ENCODE results near the gene IL13RA2.
A peak's percentile ranks its signal among the peaks of the same experiment; 100 is the strongest.

The IL13RA2 gene

GRCh38 chrX:115013705-115014104 lies 3.7 kb downstream of the IL13RA2 start:
- Histone ChIP-seq H2BK15ac (ENCODE audit: low read depth, poor library complexity, severe bottlenecking) (no peak overlapping the region), H3K79me1 (replicated peaks; ENCODE audit: low read length, poor library complexity, severe bottlenecking) (no peaks in the 10 kb centered on the region), H4K8ac (ENCODE audit: low read length) (no peak overlapping the region), H2AFZ (ENCODE audit: low read depth, low read length) (no peak overlapping the region), H3K18ac (ENCODE audit: low read depth in 1 of 2, low read length in 2 of 2) (no peak overlapping the region), H3K27me3 (ENCODE audit: control insufficient read depth in 1 of 2, insufficient read depth in 1 of 2, low read length in 2 of 2) (no peaks in the 10 kb centered on the region), H3K4me2 (ENCODE audit: low read length, poor library complexity, severe bottlenecking) (no peak overlapping the region), H2BK5ac (ENCODE audit: low read depth, low read length, poor library complexity, severe bottlenecking) (no peak overlapping the region), H3K4ac (ENCODE audit: low read depth in 1 of 2, low read length in 2 of 2) (no peak overlapping the region), H3K14ac (ENCODE audit: low read length in 2 of 2) (no peak overlapping the region), H3K9me3 (ENCODE audit: control insufficient read depth, low read length) (no peaks in the 10 kb centered on the region), H3K4me1 (ENCODE audit: control insufficient read depth, insufficient read depth, low read depth, low read length) (no peaks in the 10 kb centered on the region), H3K36me3 (ENCODE audit: control insufficient read depth in 1 of 2, insufficient read depth in 2 of 2, low read depth in 1 of 2, low read length in 2 of 2) (peaks cover 0 to 72% of the 10 kb centered on the region in 2 experiments), H3K27ac (ENCODE audit: low read length, poor library complexity, severe bottlenecking) (no peak overlapping the region), H3K9ac (ENCODE audit: low read length) (peak overlapping the region; percentile 30), H3K4me3 (ENCODE audit: insufficient read depth in 1 of 2, low read depth in 1 of 2, low read length in 2 of 2) (no peak overlapping the region), H3K23ac (ENCODE audit: low read length in 2 of 2) (no peak overlapping the region), H2BK12ac (ENCODE audit: low read length in 2 of 2) (no peak overlapping the region), H4K91ac (ENCODE audit: low read length) (no peak overlapping the region), H2BK120ac (ENCODE audit: low read depth, low read length) (no peak overlapping the region), H2AK5ac (ENCODE audit: low read length, severe bottlenecking) (no peak overlapping the region)
- DNase-seq = peak; percentile 21
- no CpG with 5 or more reads among the region's 3 CpGs for WGBS

- Histone ChIP-seq H3K9me3 (ENCODE audit: control insufficient read depth, low read length) (peaks cover 5% of the 10 kb centered on the region), H3K9ac (ENCODE audit: low read length) (no peak overlapping the region), H2BK5ac (ENCODE audit: low read depth, low read length, poor library complexity, severe bottlenecking) (no peak overlapping the region), H3K18ac (ENCODE audit: low read depth in 1 of 2, low read length in 2 of 2) (no peak overlapping the region), H3K4me3 (ENCODE audit: insufficient read depth in 1 of 2, low read depth in 1 of 2, low read length in 2 of 2) (no peak overlapping the region), H2BK12ac (ENCODE audit: low read length in 2 of 2) (no peak overlapping the region), H4K91ac (ENCODE audit: low read length) (no peak overlapping the region), H3K4ac (ENCODE audit: low read depth in 1 of 2, low read length in 2 of 2) (no peak overlapping the region), H3K14ac (ENCODE audit: low read length in 2 of 2) (no peak overlapping the region), H2AFZ (ENCODE audit: low read depth, low read length) (no peak overlapping the region), H3K27ac (ENCODE audit: low read length, poor library complexity, severe bottlenecking) (no peak overlapping the region), H3K36me3 (ENCODE audit: control insufficient read depth in 1 of 2, insufficient read depth in 2 of 2, low read depth in 1 of 2, low read length in 2 of 2) (peaks cover 0 to 86% of the 10 kb centered on the region in 2 experiments), H3K79me1 (replicated peaks; ENCODE audit: low read length, poor library complexity, severe bottlenecking) (no peaks in the 10 kb centered on the region), H3K4me2 (ENCODE audit: low read length, poor library complexity, severe bottlenecking) (no peak overlapping the region), H3K4me1 (ENCODE audit: control insufficient read depth, insufficient read depth, low read depth, low read length) (no peaks in the 10 kb centered on the region), H3K27me3 (ENCODE audit: control insufficient read depth in 1 of 2, insufficient read depth in 1 of 2, low read length in 2 of 2) (peaks cover 0 to 4% of the 10 kb centered on the region in 2 experiments), H3K23ac (ENCODE audit: low read length in 2 of 2) (no peak overlapping the region), H2AK5ac (ENCODE audit: low read length, severe bottlenecking) (no peak overlapping the region), H2BK120ac (ENCODE audit: low read depth, low read length) (no peak overlapping the region), H4K8ac (ENCODE audit: low read length) (no peak overlapping the region), H2BK15ac (ENCODE audit: low read depth, poor library complexity, severe bottlenecking) (no peak overlapping the region)
- WGBS = 100% methylated on average over 1 of the region's 1 CpG
- DNase-seq = no peak
These were observed 6.0 kb downstream of the IL13RA2 start for GRCh38 chrX:115011428-115011827.

- H2BK5ac ChIP-seq (ENCODE audit: low read depth, low read length, poor library complexity, severe bottlenecking) = no peak overlapping the region
These were observed 17.5 kb downstream of the IL13RA2 start for GRCh38 chrX:114999906-115000305.

GRCh38 chrX:114997779-114998178 lies 19.6 kb downstream of the IL13RA2 start:
- Histone ChIP-seq H3K9ac (ENCODE audit: low read length) (no peak overlapping the region), H3K27ac (ENCODE audit: low read length, poor library complexity, severe bottlenecking) (no peak overlapping the region), H2BK120ac (ENCODE audit: low read depth, low read length) (no peak overlapping the region), H3K79me1 (replicated peaks; ENCODE audit: low read length, poor library complexity, severe bottlenecking) (no peaks in the 10 kb centered on the region), H3K9me3 (ENCODE audit: control insufficient read depth, low read length) (peaks cover 4% of the 10 kb centered on the region), H3K4me2 (ENCODE audit: low read length, poor library complexity, severe bottlenecking) (no peak overlapping the region), H4K91ac (ENCODE audit: low read length) (no peak overlapping the region), H3K4ac (ENCODE audit: low read depth in 1 of 2, low read length in 2 of 2) (no peak overlapping the region), H3K27me3 (ENCODE audit: control insufficient read depth in 1 of 2, insufficient read depth in 1 of 2, low read length in 2 of 2) (peaks cover 0 to 8% of the 10 kb centered on the region in 2 experiments), H3K4me1 (ENCODE audit: control insufficient read depth, insufficient read depth, low read depth, low read length) (no peaks in the 10 kb centered on the region), H2BK15ac (ENCODE audit: low read depth, poor library complexity, severe bottlenecking) (no peak overlapping the region), H3K14ac (ENCODE audit: low read length in 2 of 2) (no peak overlapping the region), H3K23ac (ENCODE audit: low read length in 2 of 2) (no peak overlapping the region), H2BK5ac (ENCODE audit: low read depth, low read length, poor library complexity, severe bottlenecking) (no peak overlapping the region), H4K8ac (ENCODE audit: low read length) (no peak overlapping the region), H3K18ac (ENCODE audit: low read depth in 1 of 2, low read length in 2 of 2) (no peak overlapping the region), H3K4me3 (ENCODE audit: insufficient read depth in 1 of 2, low read depth in 1 of 2, low read length in 2 of 2) (no peak overlapping the region), H2AFZ (ENCODE audit: low read depth, low read length) (no peak overlapping the region), H3K36me3 (ENCODE audit: control insufficient read depth in 1 of 2, insufficient read depth in 2 of 2, low read depth in 1 of 2, low read length in 2 of 2) (peaks cover 0 to 12% of the 10 kb centered on the region in 2 experiments), H2BK12ac (ENCODE audit: low read length in 2 of 2) (no peak overlapping the region), H2AK5ac (ENCODE audit: low read length, severe bottlenecking) (no peak overlapping the region)
- 50% methylated on average over 2 of the region's 2 CpGs for WGBS
- DNase-seq = no peak

More at GRCh38 chrX:114999906-115000305, 17.5 kb downstream of the IL13RA2 start:
- Histone ChIP-seq H3K4me3 (ENCODE audit: insufficient read depth in 1 of 2, low read depth in 1 of 2, low read length in 2 of 2) (no peak overlapping the region), H2BK15ac (ENCODE audit: low read depth, poor library complexity, severe bottlenecking) (no peak overlapping the region), H3K18ac (ENCODE audit: low read depth in 1 of 2, low read length in 2 of 2) (no peak overlapping the region), H3K4ac (ENCODE audit: low read depth in 1 of 2, low read length in 2 of 2) (no peak overlapping the region), H3K79me1 (replicated peaks; ENCODE audit: low read length, poor library complexity, severe bottlenecking) (no peaks in the 10 kb centered on the region), H3K9ac (ENCODE audit: low read length) (no peak overlapping the region), H2AFZ (ENCODE audit: low read depth, low read length) (no peak overlapping the region), H3K27ac (ENCODE audit: low read length, poor library complexity, severe bottlenecking) (no peak overlapping the region), H2BK12ac (ENCODE audit: low read length in 2 of 2) (no peak overlapping the region), H2BK120ac (ENCODE audit: low read depth, low read length) (no peak overlapping the region), H4K91ac (ENCODE audit: low read length) (no peak overlapping the region), H3K4me2 (ENCODE audit: low read length, poor library complexity, severe bottlenecking) (no peak overlapping the region), H3K36me3 (ENCODE audit: control insufficient read depth in 1 of 2, insufficient read depth in 2 of 2, low read depth in 1 of 2, low read length in 2 of 2) (peaks cover 0 to 28% of the 10 kb centered on the region in 2 experiments), H3K23ac (ENCODE audit: low read length in 2 of 2) (no peak overlapping the region), H2AK5ac (ENCODE audit: low read length, severe bottlenecking) (no peak overlapping the region), H3K4me1 (ENCODE audit: control insufficient read depth, insufficient read depth, low read depth, low read length) (no peaks in the 10 kb centered on the region), H4K8ac (ENCODE audit: low read length) (no peak overlapping the region), H3K14ac (ENCODE audit: low read length in 2 of 2) (no peak overlapping the region), H3K9me3 (ENCODE audit: control insufficient read depth, low read length) (peaks cover 4% of the 10 kb centered on the region), H3K27me3 (ENCODE audit: control insufficient read depth in 1 of 2, insufficient read depth in 1 of 2, low read length in 2 of 2) (peaks cover 0 to 8% of the 10 kb centered on the region in 2 experiments)
- WGBS = 92% methylated on average over 5 of the region's 6 CpGs
- DNase-seq = no peak

All from mesenchymal stem cell (in vitro differentiated cells and primary cell).